ENCODE data around the gene EPHB4. TPM values are rescaled to one million over a fixed set of nuclear protein-coding genes. Genes with fewer than 3 reads are reported as not detected.

EPHB4 gene
- total RNA-seq, 1 experiment from 2014 or later, result 135 TPM

DNA sequence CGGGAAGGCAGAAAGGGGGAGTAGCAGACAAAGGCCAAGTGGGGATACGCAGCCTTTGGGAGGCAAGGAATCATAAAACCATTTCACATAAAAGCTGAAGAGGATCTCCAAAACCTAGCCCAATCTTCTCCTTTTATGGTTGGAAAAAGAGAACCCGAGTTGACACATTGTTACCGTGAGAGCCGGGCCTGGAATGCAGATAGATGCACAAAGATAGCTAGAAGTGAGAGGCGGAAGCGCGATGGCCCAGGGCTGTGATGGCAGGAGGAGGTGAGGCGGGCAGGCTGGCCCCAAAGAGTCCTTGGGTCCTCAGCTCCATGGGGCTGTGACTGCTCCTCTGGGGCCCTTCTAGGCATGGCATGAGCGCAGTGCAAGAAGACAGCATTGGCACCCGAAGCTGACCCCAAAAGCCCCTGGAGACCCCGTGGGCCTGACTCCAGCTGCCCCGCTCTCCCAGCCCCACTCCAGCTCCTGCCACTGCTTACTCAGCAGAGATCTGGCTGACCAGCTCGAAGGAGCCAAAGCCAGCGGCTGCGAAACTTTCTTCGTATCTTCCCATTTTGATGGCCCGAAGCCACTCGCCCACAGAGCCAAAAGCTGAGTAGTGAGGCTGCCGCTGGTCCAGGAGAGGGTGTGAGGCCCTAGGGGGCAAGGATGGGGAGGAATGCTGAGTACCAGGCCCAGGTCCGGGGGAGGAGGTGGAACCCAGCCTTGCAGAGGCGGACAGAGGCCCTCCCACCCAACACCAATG is 22.5 kb downstream of the EPHB4 start:
- H2AFZ ChIP-seq (ENCODE audit: low read length), result no peak overlapping the region
- no peak overlapping the region for H3K4me2 ChIP-seq (ENCODE audit: insufficient read depth, insufficient read length, low read length)
- Mint-ChIP-seq H3K9me3 (no peaks in the 10 kb centered on the region), H3K4me1 (peaks cover 14 to 15% of the 10 kb centered on the region in 2 experiments; a peak in 3 of 4 replicates), H3K36me3 (ENCODE audit: insufficient read depth in 1 of 3, low read depth in 3 of 3) (peaks cover 53 to 85% (median 68%) of the 10 kb centered on the region in 3 experiments; a peak in 6 of 7 replicates), H3K27me3 (ENCODE audit: low read depth) (no peaks in the 10 kb centered on the region; the same call in none of the 2 replicates), H3K4me3 (no peak overlapping the region; a peak in 1 of 5 replicates), H3K27ac (peak overlapping the region in 2 of 3 experiments; percentile 44 to 49; a peak in 3 of 7 replicates)
- no peaks in the 10 kb centered on the region for H3K79me2 ChIP-seq (ENCODE audit: insufficient read depth, low read length)
- H2AK5ac ChIP-seq (ENCODE audit: insufficient read length, low read length), result no peak overlapping the region
- H3K27me3 ChIP-seq (ENCODE audit: insufficient read depth, low read length), result no peaks in the 10 kb centered on the region
- H3K79me1 ChIP-seq (ENCODE audit: insufficient read depth, low read depth, low read length, poor library complexity, severe bottlenecking), result no peaks in the 10 kb centered on the region
- TF ChIP-seq, protein P1, sequence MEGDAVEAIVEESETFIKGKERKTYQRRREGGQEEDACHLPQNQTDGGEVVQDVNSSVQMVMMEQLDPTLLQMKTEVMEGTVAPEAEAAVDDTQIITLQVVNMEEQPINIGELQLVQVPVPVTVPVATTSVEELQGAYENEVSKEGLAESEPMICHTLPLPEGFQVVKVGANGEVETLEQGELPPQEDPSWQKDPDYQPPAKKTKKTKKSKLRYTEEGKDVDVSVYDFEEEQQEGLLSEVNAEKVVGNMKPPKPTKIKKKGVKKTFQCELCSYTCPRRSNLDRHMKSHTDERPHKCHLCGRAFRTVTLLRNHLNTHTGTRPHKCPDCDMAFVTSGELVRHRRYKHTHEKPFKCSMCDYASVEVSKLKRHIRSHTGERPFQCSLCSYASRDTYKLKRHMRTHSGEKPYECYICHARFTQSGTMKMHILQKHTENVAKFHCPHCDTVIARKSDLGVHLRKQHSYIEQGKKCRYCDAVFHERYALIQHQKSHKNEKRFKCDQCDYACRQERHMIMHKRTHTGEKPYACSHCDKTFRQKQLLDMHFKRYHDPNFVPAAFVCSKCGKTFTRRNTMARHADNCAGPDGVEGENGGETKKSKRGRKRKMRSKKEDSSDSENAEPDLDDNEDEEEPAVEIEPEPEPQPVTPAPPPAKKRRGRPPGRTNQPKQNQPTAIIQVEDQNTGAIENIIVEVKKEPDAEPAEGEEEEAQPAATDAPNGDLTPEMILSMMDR (conservative IDR thresholded peaks at IDR 0.05), result no peak
- H3K9me3 ChIP-seq (ENCODE audit: control insufficient read depth, low read depth, low read length), result no peaks in the 10 kb centered on the region
- H2BK12ac ChIP-seq (ENCODE audit: insufficient read length, low read depth, low read length), result no peak overlapping the region
- H2BK15ac ChIP-seq (ENCODE audit: low read depth, low read length), result no peak overlapping the region
- H3K4me1 ChIP-seq (ENCODE audit: insufficient read depth, low read length), result no peaks in the 10 kb centered on the region
- H4K20me1 ChIP-seq (ENCODE audit: control insufficient read depth, insufficient read depth, insufficient read length), result no peaks in the 10 kb centered on the region
- no peaks in the 10 kb centered on the region for H3K23me2 ChIP-seq (ENCODE audit: insufficient read length, low read depth, low read length, poor library complexity, severe bottlenecking)
- no CpG with 5 or more reads among the region's 22 CpGs for WGBS (ENCODE audit: extremely low coverage, insufficient read length, low lambda C conversion rate)
- H3K56ac ChIP-seq (ENCODE audit: insufficient read length, low read depth, low read length), result no peak overlapping the region
- no peak overlapping the region for H2BK5ac ChIP-seq (ENCODE audit: insufficient read length, low read length)
- H3K4ac ChIP-seq (ENCODE audit: low read depth, low read length), result no peak overlapping the region
- no peak overlapping the region for H2BK20ac ChIP-seq (ENCODE audit: low read depth, low read length, poor library complexity, severe bottlenecking)
- no peak overlapping the region for H4K8ac ChIP-seq (replicated peaks; ENCODE audit: insufficient read length, low read depth, low read length)
- H3K9ac ChIP-seq (ENCODE audit: extremely low read depth, insufficient read length, low read length), result no peak overlapping the region
- no peak overlapping the region for H2BK120ac ChIP-seq (ENCODE audit: low read depth, low read length, poor library complexity, severe bottlenecking)
- no peak overlapping the region for H4K91ac ChIP-seq (ENCODE audit: insufficient read length, low read depth, low read length)
- no peak overlapping the region for H3K14ac ChIP-seq (ENCODE audit: insufficient read depth, low read length)
- no peak overlapping the region for H4K5ac ChIP-seq (ENCODE audit: insufficient read length, low read depth, low read length)
- no peak overlapping the region for H3K18ac ChIP-seq (ENCODE audit: insufficient read length, low read depth, low read length)
- no peak overlapping the region for H3K23ac ChIP-seq (ENCODE audit: insufficient read length, low read depth, low read length)
- DNase-seq, result no peak
- no peak overlapping the region for H3K27ac ChIP-seq (ENCODE audit: insufficient read length, low read depth, low read length)
- no peak overlapping the region for H3T11ph ChIP-seq (ENCODE audit: low read length)
